T-helper 1 cell treated with Interleukin-12 subunit alpha and Interleukin-12 subunit beta and Interleukin-4 antibody, amounts not matched to agents 30 ng/mL and 1 ng/mL, for 36 hours (primary cell): ENCODE measurements around the gene MAST4. TPM values are rescaled to one million over a fixed set of nuclear protein-coding genes. Genes with fewer than 3 reads are reported as not detected.

Source experiments
- intact Hi-C: fragments of 100-400 bp; cut with micrococcal nuclease; formaldehyde crosslinking; loops from one replicate; pipeline ENCODE4 v1.15.1; 2024
- total RNA-seq: library from RNA; stranded (reverse); gene quantifications from 2 replicates; pipeline ENCODE4 v1.2.3, GENCODE V29; 2022

Gene MAST4
- total RNA-seq, 1 donor from 2014 or later: 65.8 TPM

GRCh38 chr5:66931651-66932050, 335.5 kb downstream of the MAST4 start:
- intact Hi-C loops: no loop called here

GRCh38 chr5:66932457-66932856, 336.3 kb downstream of the MAST4 start:
- intact Hi-C loops: no loop called here

DNA sequence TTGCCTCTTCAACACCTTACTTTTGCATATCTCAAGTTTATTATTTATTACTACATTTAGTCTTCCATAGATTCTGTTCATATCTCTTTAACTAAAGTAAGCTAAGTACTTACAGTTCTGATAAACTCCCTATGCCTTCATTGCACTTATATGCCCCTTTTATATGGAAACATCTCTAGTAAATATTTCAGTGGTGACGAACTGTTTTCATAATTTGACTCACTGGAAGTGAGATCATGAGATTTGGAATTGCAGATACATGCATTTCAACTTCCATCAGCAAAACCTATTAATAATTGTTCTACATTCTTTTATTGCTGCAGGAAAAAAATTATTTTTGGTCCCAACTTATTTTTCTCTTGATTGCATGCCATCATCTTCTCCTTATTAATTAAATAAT, 336.9 kb downstream of the MAST4 start:
- intact Hi-C loops: no loop called here

DNA sequence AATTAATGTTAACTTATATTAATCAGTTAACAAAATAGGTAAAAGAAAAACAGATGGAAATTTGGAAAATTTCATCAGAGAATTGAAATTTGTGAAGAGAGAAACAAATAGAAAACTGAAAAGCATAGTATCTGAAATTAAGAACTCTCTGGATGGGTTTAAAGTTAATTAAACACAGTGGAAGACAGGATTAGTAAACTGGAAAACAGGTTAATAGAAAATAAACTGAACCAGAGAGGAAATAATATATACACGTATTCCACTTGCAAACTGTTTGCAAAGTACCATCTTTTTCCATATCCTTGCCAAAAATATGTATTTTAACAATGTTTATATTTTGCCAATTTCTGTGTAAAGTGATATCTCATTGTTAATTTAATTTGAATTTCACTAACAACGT, 342.9 kb downstream of the MAST4 start:
- intact Hi-C loops: no loop called here

GRCh38 chr5:66945389-66946349, 349.5 kb downstream of the MAST4 start:
- intact Hi-C loops: no loop called here

DNA sequence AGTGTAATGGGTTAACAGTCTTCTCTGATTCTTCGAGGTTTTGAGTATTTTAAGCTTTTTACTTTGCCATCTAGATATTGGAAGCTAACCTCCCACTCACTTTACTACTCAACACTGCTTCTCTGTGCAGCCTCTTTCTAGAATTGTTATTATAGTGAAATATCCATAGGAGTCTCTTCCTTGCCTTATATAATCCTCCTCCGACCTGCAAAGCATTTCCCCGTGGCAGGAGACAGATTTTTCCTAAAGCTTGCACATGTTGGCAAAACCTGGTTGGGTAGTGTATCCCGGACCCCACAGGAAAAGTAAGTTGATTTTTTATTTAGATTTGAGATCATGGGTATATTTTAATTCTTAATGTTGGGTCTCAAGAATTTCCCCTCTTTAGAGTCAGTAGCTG, 351.3 kb downstream of the MAST4 start:
- intact Hi-C loops: no loop called here

DNA sequence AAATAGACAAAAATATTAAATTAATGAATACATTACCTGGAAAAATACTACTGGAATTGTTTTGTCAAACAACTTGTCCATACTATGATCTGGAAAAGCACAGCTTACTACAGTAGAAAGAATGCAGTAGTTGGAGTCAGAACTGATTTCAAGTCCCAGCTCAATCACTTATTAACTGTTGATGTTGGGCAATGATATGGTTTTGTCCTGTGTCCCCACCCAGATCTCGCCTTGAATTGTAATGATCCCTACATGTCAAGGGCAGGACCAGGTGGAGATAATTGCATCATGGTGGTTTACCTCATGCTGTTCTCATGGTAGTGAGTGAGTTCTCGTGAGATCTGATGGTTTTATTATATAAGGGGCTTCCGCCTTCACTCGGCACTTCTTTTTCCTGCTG, 352.9 kb downstream of the MAST4 start:
- intact Hi-C loops: no loop called here

- intact Hi-C loops: no loop called here
Observed at GRCh38 chr5:66952153-66952552, 356.0 kb downstream of the MAST4 start.

DNA sequence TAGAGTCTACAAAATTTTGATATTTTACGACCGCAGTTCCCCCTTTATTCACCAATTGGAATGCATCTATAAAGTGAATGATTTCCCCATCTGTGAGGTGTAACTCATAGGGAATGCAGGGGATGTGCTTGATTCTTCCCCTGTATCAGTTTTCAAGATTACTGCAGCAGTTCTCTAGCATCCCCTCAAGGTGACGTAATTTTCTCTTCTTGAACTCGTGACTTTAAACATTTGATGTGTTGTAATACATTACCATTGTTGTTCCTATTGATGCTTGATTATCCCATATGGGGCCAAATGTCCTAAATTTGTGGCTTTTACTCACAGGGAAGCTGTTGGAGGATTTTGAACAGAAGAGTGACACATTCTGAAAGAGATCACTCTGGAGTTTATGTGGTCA, 360.2 kb downstream of the MAST4 start:
- intact Hi-C loops: no loop called here

- intact Hi-C loops: no loop called here
Observed at GRCh38 chr5:66958201-66958979, 362.2 kb downstream of the MAST4 start.

- intact Hi-C loops: no loop called here
Observed at GRCh38 chr5:66958980-66959641, 362.9 kb downstream of the MAST4 start.

- intact Hi-C loops: no loop called here
Observed at GRCh38 chr5:66959653-66960052, 363.5 kb downstream of the MAST4 start.

- intact Hi-C loops: no loop called here
Observed at GRCh38 chr5:66960369-66961137, 364.4 kb downstream of the MAST4 start.

DNA sequence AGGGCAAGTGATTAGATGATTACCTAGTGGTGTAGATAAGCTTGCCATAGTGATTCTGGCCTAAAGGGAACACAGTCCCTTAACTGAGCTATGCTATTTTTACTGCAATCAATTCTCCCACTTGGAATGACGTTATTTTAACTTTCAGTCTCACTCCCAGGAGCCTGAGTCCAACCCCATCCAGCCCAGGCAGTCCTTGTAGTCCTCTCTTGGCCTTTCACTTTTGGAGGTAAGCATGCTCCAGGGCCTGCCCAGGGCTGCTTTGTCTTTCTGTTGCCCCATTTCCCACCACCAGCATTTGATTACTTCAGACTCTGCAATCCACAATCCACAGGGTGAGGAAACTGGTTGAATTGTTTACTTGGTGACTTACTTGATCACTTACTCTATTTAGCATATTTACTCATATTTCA, 367.4 kb downstream of the MAST4 start:
- intact Hi-C loops: no loop called here

- intact Hi-C loops: no loop called here
Observed at GRCh38 chr5:66966439-66966838, 370.2 kb downstream of the MAST4 start.

- intact Hi-C loops: no loop called here
Observed at GRCh38 chr5:66967102-66967501, 370.9 kb downstream of the MAST4 start.

GRCh38 chr5:66967826-66968262, 371.7 kb downstream of the MAST4 start:
- intact Hi-C loops: no loop called here

- intact Hi-C loops: no loop called here
Observed at GRCh38 chr5:66969484-66969883, 373.3 kb downstream of the MAST4 start.

- intact Hi-C loops: no loop called here
Observed at GRCh38 chr5:66969963-66970362, 373.8 kb downstream of the MAST4 start.

GRCh38 chr5:66972004-66972403, 375.8 kb downstream of the MAST4 start:
- intact Hi-C loops: no loop called here

GRCh38 chr5:66974256-66974655, 378.1 kb downstream of the MAST4 start:
- intact Hi-C loops: no loop called here
